GM12878 (cell line): Measurements from ENCODE around the gene MEAK7. TPM values are rescaled to one million over a fixed set of nuclear protein-coding genes. Genes with fewer than 3 reads are reported as not detected.

Experiments
- ASH2L ChIP-seq: fragments of 300-600, 200-600 bp; sonication (generic); IDR thresholded peaks from 2 replicates; pipeline ENCODE4 v1.6.1; 2017; ENCODE audit warnings: low read depth, mild to moderate bottlenecking, borderline replicate concordance
- ATF2 ChIP-seq: IDR thresholded peaks from 2 replicates; pipeline ENCODE4 v1.6.1; 2012; ENCODE audit warnings: low read length, inconsistent platforms
- BCLAF1 ChIP-seq: fragments of 450-650 bp; IDR thresholded peaks from 2 replicates; pipeline ENCODE4 v1.6.1; 2017; ENCODE audit warnings: antibody characterized with exemption, mild to moderate bottlenecking, moderate library complexity
- CHD2 ChIP-seq: IDR thresholded peaks from 2 replicates; pipeline ENCODE4 v1.6.1; 2011; ENCODE audit warnings: low read depth, low read length, improper control_type of control experiment, borderline replicate concordance
- EGR1 ChIP-seq, 2 experiments: IDR thresholded peaks; 1 replicate in 1 of 2; 2 replicates in 1 of 2; pipeline ENCODE4 v1.6.1; 2011 to 2012; ENCODE audit warnings: low read depth in 2 of 2, low read length in 2 of 2, borderline replicate concordance in 1 of 2, mild to moderate bottlenecking in 1 of 2, moderate library complexity in 1 of 2
- EP300 ChIP-seq, 2 experiments: fragments of 150-350 bp in 1 of 2; IDR thresholded peaks; 2 replicates each; pipeline ENCODE4 v1.6.1; 2011 to 2012; ENCODE audit warnings: low read depth in 2 of 2, low read length in 2 of 2, borderline replicate concordance in 1 of 2, improper control_type of control experiment in 1 of 2, inconsistent platforms in 1 of 2; ENCODE audit not compliant: control insufficient read depth in 1 of 2
- ESRRA ChIP-seq: IDR thresholded peaks from 2 replicates; pipeline ENCODE4 v1.6.1; 2012; ENCODE audit warnings: mild to moderate bottlenecking, low read length, improper control_type of control experiment
- FOXM1 ChIP-seq: IDR thresholded peaks from 2 replicates; pipeline ENCODE4 v1.6.1; 2012; ENCODE audit warnings: low read depth, mild to moderate bottlenecking, inconsistent platforms, low read length, moderate library complexity
- IKZF1 ChIP-seq: fragments of 450-650 bp; conservative IDR thresholded peaks from 2 replicates; pipeline ENCODE4 v1.6.1; 2017; ENCODE audit warnings: antibody characterized with exemption, mild to moderate bottlenecking
- MTA2 ChIP-seq: fragments of 450-650 bp; IDR thresholded peaks from 2 replicates; pipeline ENCODE4 v1.6.1; 2016; ENCODE audit warnings: low read depth, mild to moderate bottlenecking, moderate library complexity
- MTA3 ChIP-seq: IDR thresholded peaks from 2 replicates; pipeline ENCODE4 v1.6.1; 2012; ENCODE audit warnings: low read length, inconsistent platforms, borderline replicate concordance
- MXI1 ChIP-seq: fragments of 150-350 bp; IDR thresholded peaks from 2 replicates; pipeline ENCODE4 v1.6.1; 2011; ENCODE audit warnings: low read depth, mild to moderate bottlenecking, inconsistent platforms, low read length, improper control_type of control experiment
- NFXL1 ChIP-seq: fragments of 450-650 bp; IDR thresholded peaks from 2 replicates; pipeline ENCODE4 v1.6.1; 2017; ENCODE audit warnings: antibody characterized with exemption, mild to moderate bottlenecking, borderline replicate concordance
- POLR2A ChIP-seq: IDR thresholded peaks from 2 replicates; pipeline ENCODE4 v1.6.1; 2011; ENCODE audit warnings: low read depth, mild to moderate bottlenecking, low read length
- POLR2AphosphoS5 ChIP-seq: IDR thresholded peaks from 2 replicates; pipeline ENCODE4 v1.6.1; 2011; ENCODE audit warnings: mild to moderate bottlenecking, low read length, inconsistent platforms
- POU2F2 ChIP-seq: IDR thresholded peaks from 3 replicates; pipeline ENCODE4 v1.6.1; 2011; ENCODE audit warnings: low read depth, mild to moderate bottlenecking, low read length, borderline replicate concordance
- SMAD1 ChIP-seq: fragments of 450-650 bp; IDR thresholded peaks from 2 replicates; pipeline ENCODE4 v1.6.1; 2018; ENCODE audit warnings: mild to moderate bottlenecking, low read depth; ENCODE audit not compliant: partially characterized antibody
- SPI1 ChIP-seq: IDR thresholded peaks from 2 replicates; pipeline ENCODE4 v1.6.1; 2011; ENCODE audit warnings: low read depth, mild to moderate bottlenecking, low read length, moderate library complexity, borderline replicate concordance; ENCODE audit not compliant: insufficient read depth
- YBX1 ChIP-seq: fragments of 450-650 bp; IDR thresholded peaks from 2 replicates; pipeline ENCODE4 v1.6.1; 2016; ENCODE audit warnings: antibody characterized with exemption
- ZNF384 ChIP-seq: IDR thresholded peaks from 2 replicates; pipeline ENCODE4 v1.6.1; 2012; ENCODE audit warnings: low read depth, mild to moderate bottlenecking, low read length, improper control_type of control experiment, borderline replicate concordance
- polyA plus RNA-seq, 11 experiments: library from polyadenylated mRNA; depleted of rRNA in 4 of 11; unstranded in 6 of 11; stranded (reverse) in 5 of 11; fragments of >200 nt; fragmentation: Nextera tagmentation in 4 of 11; fragmentation: Illumina TruSeq in 1 of 11; extraction: Ambion mirVana in 4 of 11; extraction: Trizol in 1 of 11; gene quantifications; 1 replicate in 1 of 11; 2 replicates in 10 of 11; pipeline versions ENCODE4 v1.2.1 to v1.2.3, GENCODE V29; 2011 to 2016; ENCODE audit warnings: inconsistent platforms in 2 of 11, missing spikeins in 2 of 11, low read depth in 1 of 11
- total RNA-seq, 4 experiments: library from RNA; depleted of rRNA in 3 of 4; stranded (reverse); fragments of >200 nt in 3 of 4; fragmentation: Illumina TruSeq in 1 of 4; extraction: Trizol in 1 of 4; gene quantifications; 2 replicates each; pipeline versions ENCODE4 v1.2.1 to v1.2.3, GENCODE V29; 2013 to 2021
- TF ChIP-seq, protein P1 (sequence below): fragments of 450-650 bp; IDR thresholded peaks from 2 replicates; pipeline ENCODE4 v1.6.1; 2017; ENCODE audit warnings: mild to moderate bottlenecking, moderate library complexity

Gene MEAK7
- total and polyA plus RNA-seq, 10 of the 15 experiments (the other 5 are each of a cell fraction or from before 2014, with no cell fraction given), result 1.4 to 11.9 (median 6.4) TPM

- TF ChIP-seq, protein P1, sequence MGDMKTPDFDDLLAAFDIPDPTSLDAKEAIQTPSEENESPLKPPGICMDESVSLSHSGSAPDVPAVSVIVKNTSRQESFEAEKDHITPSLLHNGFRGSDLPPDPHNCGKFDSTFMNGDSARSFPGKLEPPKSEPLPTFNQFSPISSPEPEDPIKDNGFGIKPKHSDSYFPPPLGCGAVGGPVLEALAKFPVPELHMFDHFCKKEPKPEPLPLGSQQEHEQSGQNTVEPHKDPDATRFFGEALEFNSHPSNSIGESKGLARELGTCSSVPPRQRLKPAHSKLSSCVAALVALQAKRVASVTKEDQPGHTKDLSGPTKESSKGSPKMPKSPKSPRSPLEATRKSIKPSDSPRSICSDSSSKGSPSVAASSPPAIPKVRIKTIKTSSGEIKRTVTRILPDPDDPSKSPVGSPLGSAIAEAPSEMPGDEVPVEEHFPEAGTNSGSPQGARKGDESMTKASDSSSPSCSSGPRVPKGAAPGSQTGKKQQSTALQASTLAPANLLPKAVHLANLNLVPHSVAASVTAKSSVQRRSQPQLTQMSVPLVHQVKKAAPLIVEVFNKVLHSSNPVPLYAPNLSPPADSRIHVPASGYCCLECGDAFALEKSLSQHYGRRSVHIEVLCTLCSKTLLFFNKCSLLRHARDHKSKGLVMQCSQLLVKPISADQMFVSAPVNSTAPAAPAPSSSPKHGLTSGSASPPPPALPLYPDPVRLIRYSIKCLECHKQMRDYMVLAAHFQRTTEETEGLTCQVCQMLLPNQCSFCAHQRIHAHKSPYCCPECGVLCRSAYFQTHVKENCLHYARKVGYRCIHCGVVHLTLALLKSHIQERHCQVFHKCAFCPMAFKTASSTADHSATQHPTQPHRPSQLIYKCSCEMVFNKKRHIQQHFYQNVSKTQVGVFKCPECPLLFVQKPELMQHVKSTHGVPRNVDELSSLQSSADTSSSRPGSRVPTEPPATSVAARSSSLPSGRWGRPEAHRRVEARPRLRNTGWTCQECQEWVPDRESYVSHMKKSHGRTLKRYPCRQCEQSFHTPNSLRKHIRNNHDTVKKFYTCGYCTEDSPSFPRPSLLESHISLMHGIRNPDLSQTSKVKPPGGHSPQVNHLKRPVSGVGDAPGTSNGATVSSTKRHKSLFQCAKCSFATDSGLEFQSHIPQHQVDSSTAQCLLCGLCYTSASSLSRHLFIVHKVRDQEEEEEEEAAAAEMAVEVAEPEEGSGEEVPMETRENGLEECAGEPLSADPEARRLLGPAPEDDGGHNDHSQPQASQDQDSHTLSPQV, result no peak
- TF ChIP-seq POLR2A (peak; percentile 81), ESRRA (no peak), SMAD1 (no peak), ZNF384 (no peak), MTA2 (no peak), IKZF1 (peak; percentile 52), CHD2 (no peak), EGR1 (IDR thresholded peaks at IDR 0.05; ENCODE audit: borderline replicate concordance in 1 of 2, low read depth in 2 of 2, low read length in 2 of 2) (0 out of 3 replicates have a peak, but pooled peaks of 1 of the 2 experiments have one; percentile 15), POLR2AphosphoS5 (0 out of 2 replicates have a peak, but pooled peaks have one; percentile 29), FOXM1 (no peak), ATF2 (no peak), POU2F2 (no peak), ASH2L (no peak), YBX1 (no peak), SPI1 (0 out of 2 replicates have a peak, but pooled peaks have one; percentile 39), BCLAF1 (no peak), MTA3 (no peak), NFXL1 (no peak), EP300 (IDR thresholded peaks at IDR 0.05; ENCODE audit: borderline replicate concordance in 1 of 2, control insufficient read depth in 1 of 2, low read depth in 2 of 2, low read length in 2 of 2) (no peak), MXI1 (peak; percentile 65; the same call in 1 of the 2 replicates)
Measured at GRCh38 chr16:84507011-84507982, 2.8 kb upstream of the MEAK7 start (continued).
